ENCODE measurements around the gene PRXL2A. TPM values are rescaled to one million over a fixed set of nuclear protein-coding genes. Genes with fewer than 3 reads are reported as not detected.
"Not testable (repeated sequence)": the region's sequence is repeated elsewhere in the genome, so short reads cannot be mapped to it uniquely, and the experiment has no call there.

Gene PRXL2A
- total and polyA plus RNA-seq, 2 donors: 52.9 to 59.1 TPM

GRCh38 chr10:80473692-80474596, 65.6 kb downstream of the PRXL2A start:
- Histone ChIP-seq H3K27ac (ENCODE audit: low read depth) (peak overlapping the region; percentile 53), H3K4me3 (ENCODE audit: low read depth, low read length) (no peak overlapping the region), H3K36me3 (ENCODE audit: insufficient read depth) (peaks cover 1% of the 10 kb centered on the region), H3K4me1 (ENCODE audit: insufficient read depth) (peaks cover 4% of the 10 kb centered on the region)
- no peak for DNase-seq (ENCODE audit: extremely low spot score)
- WGBS: 82% methylated on average over 8 of the region's 8 CpGs

GRCh38 chr10:80474597-80474910, 66.2 kb downstream of the PRXL2A start:
- DNase-seq (ENCODE audit: extremely low spot score): no peak
- Histone ChIP-seq H3K27ac (ENCODE audit: low read depth) (peak overlapping the region; percentile 3), H3K4me1 (ENCODE audit: insufficient read depth) (peaks cover 4% of the 10 kb centered on the region), H3K4me3 (ENCODE audit: low read depth, low read length) (no peak overlapping the region), H3K36me3 (ENCODE audit: insufficient read depth) (peaks cover 1% of the 10 kb centered on the region)
- 72% methylated on average over 2 of the region's 2 CpGs for WGBS

DNA sequence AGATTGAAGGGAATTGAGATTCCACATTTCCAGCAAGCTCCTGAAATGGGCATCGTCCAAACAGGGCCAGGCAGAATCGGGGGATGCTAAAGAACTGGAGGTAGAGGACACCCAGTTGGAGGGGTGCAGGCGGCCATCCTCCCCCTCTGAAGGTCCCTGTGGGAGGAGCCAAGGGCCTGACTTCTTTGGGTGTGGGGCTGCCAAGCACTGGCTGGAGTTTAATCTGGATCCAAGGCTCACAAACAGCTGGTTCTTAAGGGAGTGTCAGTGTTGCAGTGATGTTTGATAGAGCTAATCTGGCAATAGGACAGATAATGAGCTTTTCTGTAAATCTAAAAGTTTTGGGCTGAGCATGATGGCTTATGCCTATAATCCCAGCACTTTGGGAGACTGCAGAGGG, 66.6 kb downstream of the PRXL2A start:
- 64% methylated on average over 3 of the region's 3 CpGs for WGBS
- H3K27ac ChIP-seq (ENCODE audit: low read depth): peak overlapping the region; percentile 3

GRCh38 chr10:80475641-80476040, 67.3 kb downstream of the PRXL2A start:
- H3K27ac ChIP-seq (ENCODE audit: low read depth); H3K4me3 ChIP-seq (ENCODE audit: low read depth, low read length); H3K36me3 ChIP-seq (ENCODE audit: insufficient read depth); H3K4me1 ChIP-seq (ENCODE audit: insufficient read depth); DNase-seq (ENCODE audit: extremely low spot score): not testable (repeated sequence)
- 96% methylated on average over 7 of the region's 7 CpGs for WGBS

More for the DNA sequence above, 66.6 kb downstream of the PRXL2A start:
- Histone ChIP-seq H3K4me3 (ENCODE audit: low read depth, low read length) (no peak overlapping the region), H3K4me1 (ENCODE audit: insufficient read depth) (peaks cover 4% of the 10 kb centered on the region), H3K36me3 (ENCODE audit: insufficient read depth) (peaks cover 1% of the 10 kb centered on the region)
- DNase-seq (ENCODE audit: extremely low spot score): no peak

DNA sequence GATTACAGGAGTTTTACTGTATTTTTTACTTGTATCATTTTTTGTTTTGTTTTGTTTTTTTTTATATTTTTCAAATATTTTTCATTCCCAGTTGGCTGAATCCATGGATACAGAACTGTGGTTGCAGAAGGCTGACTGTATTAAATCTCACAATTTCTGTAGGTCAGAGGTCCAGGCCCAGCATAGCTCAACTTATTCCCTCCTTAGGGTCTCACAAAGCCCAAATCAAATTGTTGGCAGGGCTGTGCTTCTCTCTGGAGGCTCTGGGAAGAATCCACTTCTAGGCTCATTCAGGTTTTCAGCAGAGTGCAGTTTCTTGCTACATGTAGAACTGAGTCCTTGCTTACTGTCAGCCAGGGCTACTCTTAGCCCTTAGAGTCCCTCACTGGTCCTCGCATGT, 68.3 kb downstream of the PRXL2A start:
- peaks cover 2% of the 10 kb centered on the region for H3K4me1 ChIP-seq (ENCODE audit: insufficient read depth)
- 100% methylated on average over 1 of the region's 1 CpG for WGBS
- H3K36me3 ChIP-seq (ENCODE audit: insufficient read depth): peaks cover 1% of the 10 kb centered on the region
- H3K27ac ChIP-seq (ENCODE audit: low read depth): no peak overlapping the region
- no peak for DNase-seq (ENCODE audit: extremely low spot score)
- H3K4me3 ChIP-seq (ENCODE audit: low read depth, low read length): no peak overlapping the region

GRCh38 chr10:80477813-80478212, 69.5 kb downstream of the PRXL2A start:
- H3K27ac ChIP-seq (ENCODE audit: low read depth): no peak overlapping the region
- peaks cover 1% of the 10 kb centered on the region for H3K36me3 ChIP-seq (ENCODE audit: insufficient read depth)
- no peak for DNase-seq (ENCODE audit: extremely low spot score)
- H3K4me1 ChIP-seq (ENCODE audit: insufficient read depth): peaks cover 1% of the 10 kb centered on the region
- H3K4me3 ChIP-seq (ENCODE audit: low read depth, low read length): no peak overlapping the region
- 82% methylated on average over 2 of the region's 2 CpGs for WGBS

DNA sequence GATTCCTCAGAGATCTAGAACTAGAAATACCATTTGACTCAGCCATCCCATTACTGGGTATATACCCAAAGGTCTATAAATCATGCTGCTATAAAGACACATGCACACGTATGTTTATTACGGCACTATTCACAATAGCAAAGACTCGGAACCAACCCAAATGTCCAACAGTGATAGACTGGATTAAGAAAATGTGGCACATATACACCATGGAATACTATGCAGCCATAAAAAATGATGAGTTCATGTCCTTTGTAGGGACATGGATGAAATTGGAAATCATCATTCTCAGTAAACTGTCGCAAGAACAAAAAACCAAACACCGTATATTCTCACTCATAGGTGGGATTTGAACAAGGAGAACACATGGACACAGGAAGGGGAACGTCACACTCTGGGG, 72.0 kb downstream of the PRXL2A start:
- not testable (repeated sequence) for H3K4me3 ChIP-seq (ENCODE audit: low read depth, low read length); H3K27ac ChIP-seq (ENCODE audit: low read depth); H3K4me1 ChIP-seq (ENCODE audit: insufficient read depth); H3K36me3 ChIP-seq (ENCODE audit: insufficient read depth); DNase-seq (ENCODE audit: extremely low spot score)
- WGBS: 94% methylated on average over 6 of the region's 6 CpGs

- H3K4me1 ChIP-seq (ENCODE audit: insufficient read depth): no peaks in the 10 kb centered on the region
- 96% methylated on average over 5 of the region's 5 CpGs for WGBS
- no peak for DNase-seq (ENCODE audit: extremely low spot score)
- no peak overlapping the region for H3K27ac ChIP-seq (ENCODE audit: low read depth)
- H3K36me3 ChIP-seq (ENCODE audit: insufficient read depth): peaks cover 1% of the 10 kb centered on the region
- no peak overlapping the region for H3K4me3 ChIP-seq (ENCODE audit: low read depth, low read length)
Measured at GRCh38 chr10:80480852-80481251, 72.5 kb downstream of the PRXL2A start.

GRCh38 chr10:80484243-80484642, 75.9 kb downstream of the PRXL2A start:
- no peak for DNase-seq (ENCODE audit: extremely low spot score)
- 76% methylated on average over 6 of the region's 6 CpGs for WGBS
- no peaks in the 10 kb centered on the region for H3K4me1 ChIP-seq (ENCODE audit: insufficient read depth)
- no peak overlapping the region for H3K4me3 ChIP-seq (ENCODE audit: low read depth, low read length)
- H3K27ac ChIP-seq (ENCODE audit: low read depth): no peak overlapping the region
- no peaks in the 10 kb centered on the region for H3K36me3 ChIP-seq (ENCODE audit: insufficient read depth)

GRCh38 chr10:80484676-80485075, 76.3 kb downstream of the PRXL2A start:
- no peak overlapping the region for H3K27ac ChIP-seq (ENCODE audit: low read depth)
- no peaks in the 10 kb centered on the region for H3K4me1 ChIP-seq (ENCODE audit: insufficient read depth)
- H3K4me3 ChIP-seq (ENCODE audit: low read depth, low read length): no peak overlapping the region
- peaks cover 2% of the 10 kb centered on the region for H3K36me3 ChIP-seq (ENCODE audit: insufficient read depth)
- no peak for DNase-seq (ENCODE audit: extremely low spot score)

DNA sequence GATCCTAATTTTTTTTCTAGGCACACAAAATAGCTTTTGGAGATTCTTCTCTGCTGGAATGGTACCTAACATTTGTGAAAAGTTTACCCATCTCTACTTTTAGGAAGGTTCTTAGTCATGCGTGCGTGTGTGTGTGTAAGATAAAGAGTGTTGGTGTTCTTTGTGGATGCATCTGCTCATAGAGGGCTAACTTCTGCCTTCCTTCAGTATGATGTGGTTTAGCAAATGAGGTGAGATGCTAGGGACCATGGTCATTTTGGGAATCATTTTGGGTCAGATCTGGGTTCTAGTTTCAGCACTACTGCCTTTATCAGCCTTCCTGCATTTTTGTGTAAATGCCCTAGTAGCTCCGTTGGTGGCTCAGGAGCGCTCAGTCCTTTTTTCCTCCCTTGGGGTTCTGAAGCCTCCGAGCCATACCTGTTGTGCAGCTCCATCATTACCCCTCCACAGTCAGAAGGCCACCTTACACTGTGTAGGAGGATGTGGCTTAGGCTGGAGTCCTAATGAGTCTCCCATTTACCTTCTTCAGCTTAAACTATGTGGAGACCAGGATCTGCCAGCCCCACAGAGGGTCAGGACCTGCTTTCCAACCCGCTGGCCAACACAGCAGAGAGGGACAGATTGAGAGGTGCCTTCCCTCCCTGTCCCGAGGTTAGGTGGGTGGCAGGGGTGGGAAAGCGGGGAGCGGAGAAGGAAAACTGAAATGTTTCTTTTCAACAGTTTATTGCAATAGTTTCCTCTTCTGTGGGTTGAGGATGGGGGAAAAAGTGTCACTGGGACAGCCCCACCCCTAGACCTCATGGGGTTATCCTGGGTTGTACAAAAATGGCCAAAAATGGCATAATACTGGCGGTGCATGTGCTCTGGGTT, 77.0 kb downstream of the PRXL2A start:
- no peak for DNase-seq (ENCODE audit: extremely low spot score)
- WGBS: 81% methylated on average over 10 of the region's 10 CpGs
- Histone ChIP-seq H3K36me3 (ENCODE audit: insufficient read depth) (peaks cover 3% of the 10 kb centered on the region), H3K4me3 (ENCODE audit: low read depth, low read length) (no peak overlapping the region), H3K27ac (ENCODE audit: low read depth) (no peak overlapping the region), H3K4me1 (ENCODE audit: insufficient read depth) (no peaks in the 10 kb centered on the region)

GRCh38 chr10:80485946-80486764, 77.8 kb downstream of the PRXL2A start:
- Histone ChIP-seq H3K36me3 (ENCODE audit: insufficient read depth) (peaks cover 3% of the 10 kb centered on the region), H3K27ac (ENCODE audit: low read depth) (no peak overlapping the region), H3K4me1 (ENCODE audit: insufficient read depth) (no peaks in the 10 kb centered on the region), H3K4me3 (ENCODE audit: low read depth, low read length) (no peak overlapping the region)
- 72% methylated on average over 17 of the region's 17 CpGs for WGBS
- no peak for DNase-seq (ENCODE audit: extremely low spot score)

Measured in urinary bladder (tissue), 4 donors.